Common myeloid progenitor, CD34-positive (primary cell): Measurements from ENCODE around the gene LCN12.

Source experiments
- CTCF ChIA-PET: fragments of 350-600 bp; sonication (Branson Sonifier 250); formaldehyde crosslinking; loops from one replicate; lab custom pipeline; 2021; ENCODE audit warnings: antibody characterized with exemption; lab: Charles Lee
- POLR2A ChIA-PET: fragments of 350-600 bp; sonication (Branson Sonifier 250); formaldehyde crosslinking; loops from one replicate; lab custom pipeline; 2021; ENCODE audit warnings: antibody characterized with exemption; lab: Charles Lee
- DNase-seq, 3 donors: peaks; one replicate each; pipeline versions ENCODE4 v3.0.0 to v3.0.0-alpha.2; 2013
- H3K27ac ChIP-seq, 2 experiments: 1 replicate in 1 of 2; 2 replicates in 1 of 2; pipeline ENCODE4 v1.7.0; 2013; ENCODE audit warnings: inconsistent platforms in 2 of 2, low read length in 2 of 2, mild to moderate bottlenecking in 2 of 2, low read depth in 1 of 2, moderate library complexity in 1 of 2; ENCODE audit not compliant: severe bottlenecking in 2 of 2, insufficient read depth in 1 of 2, poor library complexity in 1 of 2
- H3K27me3 ChIP-seq, 5 experiments: replicated peaks in 2 of 5; 1 replicate in 3 of 5; 2 replicates in 2 of 5; pipeline versions ENCODE4 v1.6.1 to v1.7.0; 2013; ENCODE audit warnings: low read length in 4 of 5, mild to moderate bottlenecking in 2 of 5, moderate library complexity in 2 of 5, inconsistent platforms in 1 of 5; ENCODE audit not compliant: insufficient read depth in 5 of 5, control insufficient read depth in 4 of 5
- H3K36me3 ChIP-seq, 4 experiments: 1 replicate in 2 of 4; 2 replicates in 2 of 4; pipeline versions ENCODE4 v1.6.1 to v1.7.0; 2013; ENCODE audit warnings: low read length in 3 of 4, control low read depth in 1 of 4, mild to moderate bottlenecking in 1 of 4; ENCODE audit not compliant: control insufficient read depth in 4 of 4, insufficient read depth in 4 of 4
- H3K4me1 ChIP-seq, 4 experiments: 1 replicate in 3 of 4; 2 replicates in 1 of 4; pipeline versions ENCODE4 v1.6.1 to v1.7.1; 2013; ENCODE audit warnings: low read length in 3 of 4, mild to moderate bottlenecking in 3 of 4, control low read depth in 1 of 4, inconsistent platforms in 1 of 4, moderate library complexity in 1 of 4; ENCODE audit not compliant: control insufficient read depth in 4 of 4, insufficient read depth in 4 of 4; ENCODE audit errors: control extremely low read depth in 1 of 4
- H3K4me3 ChIP-seq, 7 experiments: 1 replicate in 4 of 7; 2 replicates in 3 of 7; pipeline versions ENCODE4 v1.5.1 to v1.7.0; 2013; ENCODE audit warnings: mild to moderate bottlenecking in 7 of 7, low read length in 6 of 7, moderate library complexity in 6 of 7, inconsistent platforms in 2 of 7, low read depth in 2 of 7, control low read depth in 1 of 7; ENCODE audit not compliant: insufficient read depth in 4 of 7, control insufficient read depth in 1 of 7; ENCODE audit errors: extremely low read depth in 1 of 7
- H3K9me3 ChIP-seq, 5 experiments: 1 replicate in 4 of 5; 2 replicates in 1 of 5; pipeline versions ENCODE4 v1.6.1 to v1.7.1; 2013; ENCODE audit warnings: low read length in 4 of 5, mild to moderate bottlenecking in 2 of 5, inconsistent platforms in 1 of 5, low read depth in 1 of 5, moderate library complexity in 1 of 5; ENCODE audit not compliant: control insufficient read depth in 4 of 5, insufficient read depth in 2 of 5; ENCODE audit errors: control extremely low read depth in 1 of 5
- WGBS: methylation state at CpG from one replicate; pipeline ENCODE4 v1.1.5; 2013; ENCODE audit not compliant: insufficient coverage; 5-methylcytosine and 5-hydroxymethylcytosine counted together

The LCN12 gene

GRCh38 chr9:136949817-136950655, 2.0 kb upstream of the LCN12 start:
- Histone ChIP-seq H3K27me3 (no peaks in the 10 kb centered on the region), H3K4me3 (peak overlapping the region; percentile 29 to 73 (median 68)), H3K4me1 (peaks cover 0 to 22% (median 17%) of the 10 kb centered on the region in 4 experiments), H3K9me3 (no peaks in the 10 kb centered on the region), H3K36me3 (no peaks in the 10 kb centered on the region), H3K27ac (peak overlapping the region; percentile 46 to 84)
- ChIA-PET POLR2A (no interaction called here), CTCF (interaction anchor here (1.1 to 1.8 kb wide), 2 partner anchors 53 to 84 kb away, joined by 3 to 4 read pairs; no protein-coding TSS in a partner anchor)
- peak; percentile 94 to 96 (median 94) for DNase-seq
- 1% methylated on average over 51 of the region's 63 CpGs for WGBS

DNA sequence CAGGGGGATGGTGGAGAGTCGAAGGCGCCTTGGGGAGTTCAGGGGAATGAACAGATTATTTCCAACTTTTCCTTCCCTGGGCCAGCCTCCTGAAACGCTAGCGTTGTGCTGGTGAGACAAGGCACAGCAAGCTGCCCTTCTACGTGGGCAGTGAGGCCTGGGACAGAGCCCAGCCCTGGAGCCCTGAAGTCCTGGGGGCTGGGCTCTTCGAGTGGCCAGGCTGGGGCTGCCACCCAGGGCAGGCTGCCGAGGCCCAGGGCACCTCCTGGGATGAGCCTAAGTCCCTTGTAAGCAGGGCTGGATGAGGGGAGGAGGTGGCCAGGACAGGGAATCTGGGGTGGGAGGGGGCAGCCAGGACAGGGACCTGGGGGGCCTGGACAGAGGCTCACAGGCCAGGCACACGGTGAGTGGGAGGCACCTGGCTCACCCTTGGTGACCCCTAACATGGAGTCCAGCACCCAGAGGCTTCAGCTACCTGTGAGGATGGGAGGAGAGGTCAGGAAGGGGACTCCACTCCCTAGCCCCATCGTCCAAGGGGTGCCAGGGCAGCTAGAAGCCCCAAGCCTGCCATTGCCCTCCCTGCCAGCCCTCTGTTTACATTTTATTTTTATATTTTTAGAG, 1.3 kb upstream of the LCN12 start:
- Histone ChIP-seq H3K27ac (peak overlapping the region; percentile 46 to 84), H3K4me3 (peak overlapping the region; percentile 29 to 73 (median 68)), H3K36me3 (no peaks in the 10 kb centered on the region), H3K27me3 (no peaks in the 10 kb centered on the region), H3K4me1 (peaks cover 0 to 22% (median 14%) of the 10 kb centered on the region in 4 experiments), H3K9me3 (no peaks in the 10 kb centered on the region)
- ChIA-PET CTCF (interaction anchor here (0.7 to 1.8 kb wide), 4 partner anchors 45 to 83 kb away, joined by 3 to 4 read pairs (median 3); partner anchors contain the start of gene CLIC3), POLR2A (no interaction called here)
- no peak for DNase-seq
- WGBS: 51% methylated on average over 5 of the region's 9 CpGs

DNA sequence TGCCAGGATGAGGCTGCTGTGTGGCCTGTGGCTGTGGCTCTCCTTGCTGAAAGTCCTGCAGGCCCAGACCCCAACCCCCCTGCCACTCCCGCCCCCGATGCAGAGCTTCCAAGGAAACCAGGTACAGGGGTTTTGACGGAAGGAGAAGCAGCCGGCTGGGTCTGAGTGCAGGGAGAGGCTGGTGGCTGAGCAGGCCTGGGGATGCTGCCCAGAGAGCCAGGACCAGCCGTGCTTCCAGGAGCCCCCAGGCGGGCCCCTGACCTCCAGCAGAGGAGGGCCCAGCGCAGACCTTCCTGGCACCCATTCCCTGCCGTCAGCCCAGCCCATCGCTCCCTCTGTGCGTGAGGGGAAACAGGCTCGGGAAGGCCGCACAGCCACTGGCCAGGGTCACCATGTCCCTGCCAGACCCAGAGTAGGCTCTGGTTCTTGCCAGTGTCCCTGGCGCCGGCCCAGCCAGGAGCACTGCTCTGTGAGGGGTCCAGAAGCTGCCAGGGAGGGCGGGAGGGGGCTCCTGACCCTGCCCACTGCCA, 313 bp downstream of the LCN12 start:
- Histone ChIP-seq H3K4me1 (peaks cover 0 to 22% (median 14%) of the 10 kb centered on the region in 4 experiments), H3K27me3 (no peaks in the 10 kb centered on the region), H3K9me3 (no peaks in the 10 kb centered on the region), H3K27ac (no peak overlapping the region), H3K4me3 (no peak overlapping the region), H3K36me3 (no peaks in the 10 kb centered on the region)
- ChIA-PET CTCF (interaction anchor here (1.0 to 1.8 kb wide), 3 partner anchors 44 to 82 kb away, joined by 3 read pairs; partner anchors contain the start of gene CLIC3), POLR2A (interaction anchor here (0.6 kb wide), 1 partner anchor 177 kb away, joined by 3 read pairs; no protein-coding TSS in a partner anchor)
- DNase-seq: no peak
- 96% methylated on average over 4 of the region's 15 CpGs for WGBS

DNA sequence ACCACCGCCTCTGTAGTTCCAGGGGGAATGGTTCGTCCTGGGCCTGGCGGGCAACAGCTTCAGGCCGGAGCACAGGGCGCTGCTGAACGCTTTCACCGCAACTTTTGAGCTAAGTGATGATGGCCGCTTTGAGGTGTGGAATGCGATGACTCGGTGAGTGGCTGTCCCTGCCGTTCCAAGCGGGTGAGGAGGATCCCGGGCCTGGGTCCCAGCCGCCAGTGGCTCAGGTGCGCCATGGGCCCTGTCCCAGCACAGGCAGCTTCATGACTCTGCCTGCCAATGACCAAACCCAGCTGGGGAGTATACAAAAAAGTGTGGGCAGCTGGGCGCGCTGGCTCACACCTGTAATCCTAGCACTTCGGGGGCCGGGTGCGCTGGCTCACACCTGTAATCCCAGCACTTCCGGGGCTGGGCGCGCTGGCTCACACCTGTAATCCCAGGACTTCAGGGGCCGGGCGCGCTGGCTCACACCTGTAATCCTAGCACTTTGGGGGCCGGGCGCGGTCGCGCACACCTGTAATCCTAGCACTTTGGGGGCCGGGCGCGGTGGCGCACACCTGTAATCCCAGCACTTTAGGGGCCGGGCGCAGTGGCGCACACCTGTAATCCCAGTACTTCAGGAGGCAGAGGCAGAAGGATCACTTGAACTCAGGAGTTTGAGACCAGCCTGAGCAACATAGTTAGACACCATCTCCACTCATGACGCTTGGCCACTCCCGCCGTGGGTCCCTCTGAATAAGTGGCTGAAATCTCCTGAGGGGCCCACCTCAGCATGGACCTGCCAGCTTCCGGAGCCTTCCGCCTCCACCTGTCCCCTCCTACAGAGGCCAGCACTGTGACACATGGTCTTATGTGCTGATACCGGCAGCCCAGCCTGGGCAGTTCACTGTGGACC, 1.1 kb downstream of the LCN12 start:
- ChIA-PET CTCF (interaction anchor here (1.0 kb wide), 2 partner anchors 43 to 76 kb away, joined by 3 read pairs; partner anchors contain the start of gene CLIC3), POLR2A (interaction anchor here (0.6 kb wide), 1 partner anchor 177 kb away, joined by 3 read pairs; no protein-coding TSS in a partner anchor)
- no peaks in the 10 kb centered on the region for H3K27me3 ChIP-seq
- H3K4me1 ChIP-seq: peaks cover 0 to 16% (median 13%) of the 10 kb centered on the region in 4 experiments
- H3K9me3 ChIP-seq: no peaks in the 10 kb centered on the region
- H3K36me3 ChIP-seq: no peaks in the 10 kb centered on the region
- WGBS: 96% methylated on average over 42 of the region's 44 CpGs
- no peak overlapping the region for H3K27ac ChIP-seq
- no peak for DNase-seq
- no peak overlapping the region for H3K4me3 ChIP-seq

- no peak overlapping the region for H3K4me3 ChIP-seq
- no peaks in the 10 kb centered on the region for H3K36me3 ChIP-seq
- H3K4me1 ChIP-seq: peaks cover 0 to 16% (median 12%) of the 10 kb centered on the region in 4 experiments
- no peaks in the 10 kb centered on the region for H3K27me3 ChIP-seq
- ChIA-PET POLR2A (no interaction called here), CTCF (no interaction called here)
- no peak overlapping the region for H3K27ac ChIP-seq
- no peaks in the 10 kb centered on the region for H3K9me3 ChIP-seq
- DNase-seq: no peak
- 90% methylated on average over 14 of the region's 19 CpGs for WGBS
Measured at GRCh38 chr9:136953771-136954269, 1.7 kb downstream of the LCN12 start.
